ENCODE measurements around the gene SYNC. TPM values are rescaled to one million over a fixed set of nuclear protein-coding genes. Genes with fewer than 3 reads are reported as not detected.

Gene SYNC
- total and polyA plus RNA-seq, 9 of the 15 experiments (the other 6 are each of a cell fraction or from before 2014, with no cell fraction given): 0.49 to 1.1 (median 0.87) TPM

DNA sequence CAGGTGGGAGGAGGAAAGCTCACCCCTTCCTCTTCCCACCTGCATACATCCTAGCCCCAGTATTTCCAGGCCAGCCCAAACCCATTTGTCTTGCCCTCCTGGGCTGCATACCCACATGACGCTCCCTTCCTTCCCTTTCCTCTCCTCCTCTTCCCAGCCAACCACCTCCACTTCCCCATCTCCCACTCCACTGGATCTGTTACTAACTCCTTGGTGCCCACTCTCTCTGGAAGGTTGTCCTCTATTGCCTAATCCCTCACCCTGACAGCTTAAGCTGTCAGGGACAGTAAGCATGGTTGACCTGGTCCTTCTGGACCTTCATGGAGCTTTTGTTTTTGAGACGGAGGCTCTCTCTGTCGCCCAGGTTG, 23.0 kb upstream of the SYNC start (continued):
- TF ChIP-seq, protein P1, sequence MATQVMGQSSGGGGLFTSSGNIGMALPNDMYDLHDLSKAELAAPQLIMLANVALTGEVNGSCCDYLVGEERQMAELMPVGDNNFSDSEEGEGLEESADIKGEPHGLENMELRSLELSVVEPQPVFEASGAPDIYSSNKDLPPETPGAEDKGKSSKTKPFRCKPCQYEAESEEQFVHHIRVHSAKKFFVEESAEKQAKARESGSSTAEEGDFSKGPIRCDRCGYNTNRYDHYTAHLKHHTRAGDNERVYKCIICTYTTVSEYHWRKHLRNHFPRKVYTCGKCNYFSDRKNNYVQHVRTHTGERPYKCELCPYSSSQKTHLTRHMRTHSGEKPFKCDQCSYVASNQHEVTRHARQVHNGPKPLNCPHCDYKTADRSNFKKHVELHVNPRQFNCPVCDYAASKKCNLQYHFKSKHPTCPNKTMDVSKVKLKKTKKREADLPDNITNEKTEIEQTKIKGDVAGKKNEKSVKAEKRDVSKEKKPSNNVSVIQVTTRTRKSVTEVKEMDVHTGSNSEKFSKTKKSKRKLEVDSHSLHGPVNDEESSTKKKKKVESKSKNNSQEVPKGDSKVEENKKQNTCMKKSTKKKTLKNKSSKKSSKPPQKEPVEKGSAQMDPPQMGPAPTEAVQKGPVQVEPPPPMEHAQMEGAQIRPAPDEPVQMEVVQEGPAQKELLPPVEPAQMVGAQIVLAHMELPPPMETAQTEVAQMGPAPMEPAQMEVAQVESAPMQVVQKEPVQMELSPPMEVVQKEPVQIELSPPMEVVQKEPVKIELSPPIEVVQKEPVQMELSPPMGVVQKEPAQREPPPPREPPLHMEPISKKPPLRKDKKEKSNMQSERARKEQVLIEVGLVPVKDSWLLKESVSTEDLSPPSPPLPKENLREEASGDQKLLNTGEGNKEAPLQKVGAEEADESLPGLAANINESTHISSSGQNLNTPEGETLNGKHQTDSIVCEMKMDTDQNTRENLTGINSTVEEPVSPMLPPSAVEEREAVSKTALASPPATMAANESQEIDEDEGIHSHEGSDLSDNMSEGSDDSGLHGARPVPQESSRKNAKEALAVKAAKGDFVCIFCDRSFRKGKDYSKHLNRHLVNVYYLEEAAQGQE (IDR thresholded peaks at IDR 0.05; ENCODE audit: borderline replicate concordance): no peak
- TF ChIP-seq, protein P1 (CRISPR knock-in tag; IDR thresholded peaks at IDR 0.05; ENCODE audit: low read depth): 0 out of 2 replicates have a peak, but pooled peaks have one; percentile 2
- TF ChIP-seq, protein P2, sequence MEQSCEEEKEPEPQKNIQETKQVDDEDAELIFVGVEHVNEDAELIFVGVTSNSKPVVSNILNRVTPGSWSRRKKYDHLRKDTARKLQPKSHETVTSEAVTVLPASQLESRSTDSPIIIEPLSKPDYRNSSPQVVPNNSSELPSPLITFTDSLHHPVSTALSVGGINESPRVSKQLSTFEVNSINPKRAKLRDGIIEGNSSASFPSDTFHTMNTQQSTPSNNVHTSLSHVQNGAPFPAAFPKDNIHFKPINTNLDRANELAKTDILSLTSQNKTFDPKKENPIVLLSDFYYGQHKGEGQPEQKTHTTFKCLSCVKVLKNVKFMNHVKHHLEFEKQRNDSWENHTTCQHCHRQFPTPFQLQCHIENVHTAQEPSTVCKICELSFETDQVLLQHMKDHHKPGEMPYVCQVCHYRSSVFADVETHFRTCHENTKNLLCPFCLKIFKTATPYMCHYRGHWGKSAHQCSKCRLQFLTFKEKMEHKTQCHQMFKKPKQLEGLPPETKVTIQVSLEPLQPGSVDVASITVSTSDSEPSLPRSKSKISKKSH (CRISPR knock-in tag; IDR thresholded peaks at IDR 0.05): no peak
- TF ChIP-seq, protein P3, sequence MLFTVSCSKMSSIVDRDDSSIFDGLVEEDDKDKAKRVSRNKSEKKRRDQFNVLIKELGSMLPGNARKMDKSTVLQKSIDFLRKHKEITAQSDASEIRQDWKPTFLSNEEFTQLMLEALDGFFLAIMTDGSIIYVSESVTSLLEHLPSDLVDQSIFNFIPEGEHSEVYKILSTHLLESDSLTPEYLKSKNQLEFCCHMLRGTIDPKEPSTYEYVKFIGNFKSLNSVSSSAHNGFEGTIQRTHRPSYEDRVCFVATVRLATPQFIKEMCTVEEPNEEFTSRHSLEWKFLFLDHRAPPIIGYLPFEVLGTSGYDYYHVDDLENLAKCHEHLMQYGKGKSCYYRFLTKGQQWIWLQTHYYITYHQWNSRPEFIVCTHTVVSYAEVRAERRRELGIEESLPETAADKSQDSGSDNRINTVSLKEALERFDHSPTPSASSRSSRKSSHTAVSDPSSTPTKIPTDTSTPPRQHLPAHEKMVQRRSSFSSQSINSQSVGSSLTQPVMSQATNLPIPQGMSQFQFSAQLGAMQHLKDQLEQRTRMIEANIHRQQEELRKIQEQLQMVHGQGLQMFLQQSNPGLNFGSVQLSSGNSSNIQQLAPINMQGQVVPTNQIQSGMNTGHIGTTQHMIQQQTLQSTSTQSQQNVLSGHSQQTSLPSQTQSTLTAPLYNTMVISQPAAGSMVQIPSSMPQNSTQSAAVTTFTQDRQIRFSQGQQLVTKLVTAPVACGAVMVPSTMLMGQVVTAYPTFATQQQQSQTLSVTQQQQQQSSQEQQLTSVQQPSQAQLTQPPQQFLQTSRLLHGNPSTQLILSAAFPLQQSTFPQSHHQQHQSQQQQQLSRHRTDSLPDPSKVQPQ (CRISPR knock-in tag; IDR thresholded peaks at IDR 0.05; ENCODE audit: borderline replicate concordance): no peak
- TF ChIP-seq, protein P4, sequence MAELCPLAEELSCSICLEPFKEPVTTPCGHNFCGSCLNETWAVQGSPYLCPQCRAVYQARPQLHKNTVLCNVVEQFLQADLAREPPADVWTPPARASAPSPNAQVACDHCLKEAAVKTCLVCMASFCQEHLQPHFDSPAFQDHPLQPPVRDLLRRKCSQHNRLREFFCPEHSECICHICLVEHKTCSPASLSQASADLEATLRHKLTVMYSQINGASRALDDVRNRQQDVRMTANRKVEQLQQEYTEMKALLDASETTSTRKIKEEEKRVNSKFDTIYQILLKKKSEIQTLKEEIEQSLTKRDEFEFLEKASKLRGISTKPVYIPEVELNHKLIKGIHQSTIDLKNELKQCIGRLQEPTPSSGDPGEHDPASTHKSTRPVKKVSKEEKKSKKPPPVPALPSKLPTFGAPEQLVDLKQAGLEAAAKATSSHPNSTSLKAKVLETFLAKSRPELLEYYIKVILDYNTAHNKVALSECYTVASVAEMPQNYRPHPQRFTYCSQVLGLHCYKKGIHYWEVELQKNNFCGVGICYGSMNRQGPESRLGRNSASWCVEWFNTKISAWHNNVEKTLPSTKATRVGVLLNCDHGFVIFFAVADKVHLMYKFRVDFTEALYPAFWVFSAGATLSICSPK (IDR thresholded peaks at IDR 0.05; ENCODE audit: borderline replicate concordance): peak; percentile 93
- TF ChIP-seq MCM7 (IDR thresholded peaks at IDR 0.05): peak in 1 of 2 experiments; percentile 5; a peak in 1 of 4 replicates
- TF ChIP-seq, protein P5, sequence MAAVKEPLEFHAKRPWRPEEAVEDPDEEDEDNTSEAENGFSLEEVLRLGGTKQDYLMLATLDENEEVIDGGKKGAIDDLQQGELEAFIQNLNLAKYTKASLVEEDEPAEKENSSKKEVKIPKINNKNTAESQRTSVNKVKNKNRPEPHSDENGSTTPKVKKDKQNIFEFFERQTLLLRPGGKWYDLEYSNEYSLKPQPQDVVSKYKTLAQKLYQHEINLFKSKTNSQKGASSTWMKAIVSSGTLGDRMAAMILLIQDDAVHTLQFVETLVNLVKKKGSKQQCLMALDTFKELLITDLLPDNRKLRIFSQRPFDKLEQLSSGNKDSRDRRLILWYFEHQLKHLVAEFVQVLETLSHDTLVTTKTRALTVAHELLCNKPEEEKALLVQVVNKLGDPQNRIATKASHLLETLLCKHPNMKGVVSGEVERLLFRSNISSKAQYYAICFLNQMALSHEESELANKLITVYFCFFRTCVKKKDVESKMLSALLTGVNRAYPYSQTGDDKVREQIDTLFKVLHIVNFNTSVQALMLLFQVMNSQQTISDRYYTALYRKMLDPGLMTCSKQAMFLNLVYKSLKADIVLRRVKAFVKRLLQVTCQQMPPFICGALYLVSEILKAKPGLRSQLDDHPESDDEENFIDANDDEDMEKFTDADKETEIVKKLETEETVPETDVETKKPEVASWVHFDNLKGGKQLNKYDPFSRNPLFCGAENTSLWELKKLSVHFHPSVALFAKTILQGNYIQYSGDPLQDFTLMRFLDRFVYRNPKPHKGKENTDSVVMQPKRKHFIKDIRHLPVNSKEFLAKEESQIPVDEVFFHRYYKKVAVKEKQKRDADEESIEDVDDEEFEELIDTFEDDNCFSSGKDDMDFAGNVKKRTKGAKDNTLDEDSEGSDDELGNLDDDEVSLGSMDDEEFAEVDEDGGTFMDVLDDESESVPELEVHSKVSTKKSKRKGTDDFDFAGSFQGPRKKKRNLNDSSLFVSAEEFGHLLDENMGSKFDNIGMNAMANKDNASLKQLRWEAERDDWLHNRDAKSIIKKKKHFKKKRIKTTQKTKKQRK (IDR thresholded peaks at IDR 0.05; ENCODE audit: borderline replicate concordance, low read depth, low read length): no peak
- no peak for TF ChIP-seq MAZ (CRISPR knock-in tag; conservative IDR thresholded peaks at IDR 0.05 in 1 of 2, IDR thresholded peaks at IDR 0.05 in 1 of 2)
- no peak for TF ChIP-seq CBX1 (IDR thresholded peaks at IDR 0.05; ENCODE audit: low read depth)

Measured in K562 (cell line).